ENCODE measurements around the gene LOXHD1. TPM values are rescaled to one million over a fixed set of nuclear protein-coding genes. Genes with fewer than 3 reads are reported as not detected.

LOXHD1 gene
- total RNA-seq, 1 experiment from 2014 or later = 0.35 TPM

Other genes starting within 250 kb of the LOXHD1 start
- gene ST8SIA5, start 99.8 kb upstream of the LOXHD1 start, total RNA-seq (2021) = 2.8 to 5.4 TPM (median 3.1 TPM) in 3 replicates